HepG2 (cell line): ENCODE measurements around the gene MMS19. TPM values are rescaled to one million over a fixed set of nuclear protein-coding genes. Genes with fewer than 3 reads are reported as not detected.

ENCODE experiments used
- CBFB ChIP-seq: sonication (generic); formaldehyde crosslinking; IDR thresholded peaks from 2 replicates; pipeline ENCODE4 v1.4.0; 2020; ENCODE audit warnings: missing genetic modification reagents
- CHD2 ChIP-seq: IDR thresholded peaks from 2 replicates; pipeline ENCODE4 v1.6.1; 2011; ENCODE audit warnings: low read depth, low read length, improper control_type of control experiment
- GLI4 ChIP-seq: sonication (generic); formaldehyde crosslinking; IDR thresholded peaks from 2 replicates; pipeline ENCODE4 v1.5.1; 2020; ENCODE audit warnings: missing genetic modification reagents, mild to moderate bottlenecking, moderate library complexity, borderline replicate concordance
- IRF1 ChIP-seq: sonication (generic); formaldehyde crosslinking; IDR thresholded peaks from 2 replicates; pipeline ENCODE4 v1.4.0; 2020; ENCODE audit warnings: low read depth, mild to moderate bottlenecking, missing genetic modification reagents
- ISX ChIP-seq: sonication (generic); formaldehyde crosslinking; conservative IDR thresholded peaks from 2 replicates; pipeline ENCODE4 v1.5.0; 2020; ENCODE audit warnings: missing genetic modification reagents
- MAZ ChIP-seq, 2 experiments: sonication (generic) in 1 of 2; formaldehyde crosslinking in 1 of 2; IDR thresholded peaks; 2 replicates each; pipeline versions ENCODE4 v1.5.0 to v1.6.1; 2012 to 2020; ENCODE audit warnings: low read depth in 2 of 2, mild to moderate bottlenecking in 2 of 2, borderline replicate concordance in 1 of 2, improper control_type of control experiment in 1 of 2, low read length in 1 of 2, missing genetic modification reagents in 1 of 2, moderate library complexity in 1 of 2
- NRL ChIP-seq: sonication (generic); formaldehyde crosslinking; IDR thresholded peaks from 2 replicates; pipeline ENCODE4 v1.5.0; 2020; ENCODE audit warnings: missing genetic modification reagents, mild to moderate bottlenecking, moderate library complexity, borderline replicate concordance
- POLR2G ChIP-seq: fragments of 200-400 bp; formaldehyde crosslinking; IDR thresholded peaks from 2 replicates; pipeline ENCODE4 v1.6.1; 2018; ENCODE audit warnings: mild to moderate bottlenecking, low read depth, low read length, moderate library complexity
- RXRB ChIP-seq: IDR thresholded peaks from 2 replicates; pipeline ENCODE4 v1.6.1; 2016; ENCODE audit warnings: borderline replicate concordance, missing genetic modification reagents, missing compliant biosample characterization
- SALL1 ChIP-seq: sonication (generic); formaldehyde crosslinking; IDR thresholded peaks from 2 replicates; pipeline ENCODE4 v1.8.0; 2022; ENCODE audit warnings: mild to moderate bottlenecking, missing genetic modification reagents
- SAP130 ChIP-seq: IDR thresholded peaks from 2 replicates; pipeline ENCODE4 v1.6.1; 2016; ENCODE audit warnings: low read depth
- SMYD3 ChIP-seq: sonication (generic); formaldehyde crosslinking; IDR thresholded peaks from 2 replicates; pipeline ENCODE4 v1.8.1; 2023; ENCODE audit warnings: mild to moderate bottlenecking, missing genetic modification reagents
- SP2 ChIP-seq: sonication (generic); formaldehyde crosslinking; IDR thresholded peaks from 2 replicates; pipeline ENCODE4 v1.5.1; 2020; ENCODE audit warnings: mild to moderate bottlenecking, missing genetic modification reagents
- TAF15 ChIP-seq: fragments of 200-400 bp; formaldehyde crosslinking; IDR thresholded peaks from one replicate; pipeline ENCODE4 v1.6.1; 2018; ENCODE audit warnings: mild to moderate bottlenecking, low read depth, low read length; ENCODE audit not compliant: poor library complexity, severe bottlenecking
- TBX3 ChIP-seq: fragments of 450-650 bp; IDR thresholded peaks from 2 replicates; pipeline ENCODE4 v1.6.1; 2017; ENCODE audit warnings: antibody characterized with exemption, mild to moderate bottlenecking, inconsistent platforms, borderline replicate concordance
- ZFYVE20 ChIP-seq: sonication (generic); formaldehyde crosslinking; IDR thresholded peaks from 2 replicates; pipeline ENCODE4 v1.8.0; 2023; ENCODE audit warnings: low read depth, mild to moderate bottlenecking, moderate library complexity, missing genetic modification reagents, borderline replicate concordance
- ZMYM2 ChIP-seq: sonication (generic); formaldehyde crosslinking; IDR thresholded peaks from 2 replicates; pipeline ENCODE4 v1.8.0; 2022; ENCODE audit warnings: mild to moderate bottlenecking, missing genetic modification reagents
- ZNF224 ChIP-seq: sonication (generic); formaldehyde crosslinking; IDR thresholded peaks from 2 replicates; pipeline ENCODE4 v1.5.0; 2020; ENCODE audit warnings: mild to moderate bottlenecking, missing genetic modification reagents
- ZNF24 ChIP-seq: fragments of 450-650 bp; IDR thresholded peaks from 2 replicates; pipeline ENCODE4 v1.6.1; 2017; ENCODE audit warnings: antibody characterized with exemption, mild to moderate bottlenecking
- ZNF556 ChIP-seq: sonication (generic); formaldehyde crosslinking; IDR thresholded peaks from 2 replicates; pipeline ENCODE4 v1.4.0; 2020; ENCODE audit warnings: mild to moderate bottlenecking, missing genetic modification reagents, borderline replicate concordance
- ZNF687 ChIP-seq: sonication (generic); formaldehyde crosslinking; IDR thresholded peaks from 2 replicates; pipeline ENCODE4 v1.5.1; 2020; ENCODE audit warnings: mild to moderate bottlenecking, missing genetic modification reagents, moderate library complexity
- ZNF788 ChIP-seq: sonication (generic); formaldehyde crosslinking; IDR thresholded peaks from 2 replicates; pipeline ENCODE4 v1.5.0; 2020; ENCODE audit warnings: mild to moderate bottlenecking, missing genetic modification reagents, borderline replicate concordance
- ZNF792 ChIP-seq: IDR thresholded peaks from 2 replicates; pipeline ENCODE4 v1.6.1; 2016
- polyA plus RNA-seq, 8 experiments: library from polyadenylated mRNA; depleted of rRNA in 3 of 8; stranded (reverse) in 7 of 8; unstranded in 1 of 8; fragments of >200 nt; fragmentation: Illumina TruSeq in 4 of 8; extraction: Trizol in 4 of 8; gene quantifications; 2 replicates each; pipeline versions ENCODE4 v1.2.1 to v1.2.3, GENCODE V29; 2011 to 2016; ENCODE audit warnings: low read depth in 4 of 8, missing spikeins in 1 of 8, mixed read lengths in 1 of 8; ENCODE audit not compliant: insufficient read depth in 1 of 8
- total RNA-seq, 5 experiments: library from RNA; depleted of rRNA; stranded (reverse); fragments of >200 nt; fragmentation: Illumina TruSeq; extraction: Trizol; gene quantifications; 2 replicates each; pipeline ENCODE4 v1.2.3, GENCODE V29; 2016; ENCODE audit warnings: low read depth in 1 of 5
- TF ChIP-seq, protein P1 (sequence below): sonication (generic); formaldehyde crosslinking; IDR thresholded peaks from 2 replicates; pipeline ENCODE4 v1.5.0; 2020; ENCODE audit warnings: missing genetic modification reagents

Gene MMS19
- total and polyA plus RNA-seq, 2 of the 13 experiments (the other 11 are each of a cell fraction or from before 2014, with no cell fraction given) = 76.4 to 107 TPM

- TF ChIP-seq ZNF687 (CRISPR knock-in tag) = no peak
- peak; percentile 55; the same call in 1 of the 2 replicates for TF ChIP-seq RXRB (CRISPR knock-in tag)
- TF ChIP-seq SMYD3 (CRISPR knock-in tag) = no peak
- no peak for TF ChIP-seq ZNF788 (CRISPR knock-in tag)
- no peak for TF ChIP-seq ZFYVE20 (CRISPR knock-in tag)
- TF ChIP-seq CBFB (CRISPR knock-in tag) = no peak
- TF ChIP-seq GLI4 (CRISPR knock-in tag) = no peak
- no peak for TF ChIP-seq ZNF24
- no peak for TF ChIP-seq SP2 (CRISPR knock-in tag)
- no peak for TF ChIP-seq TAF15
- no peak for TF ChIP-seq MAZ (IDR thresholded peaks at IDR 0.05; ENCODE audit: borderline replicate concordance, low read depth, low read length)
- no peak for TF ChIP-seq MAZ (CRISPR knock-in tag; IDR thresholded peaks at IDR 0.05; ENCODE audit: low read depth)
- TF ChIP-seq ZMYM2 = no peak
- TF ChIP-seq TBX3 = 0 out of 2 replicates have a peak, but pooled peaks have one; percentile 11
- TF ChIP-seq IRF1 (CRISPR knock-in tag) = no peak
- no peak for TF ChIP-seq NRL
- TF ChIP-seq, protein P1, sequence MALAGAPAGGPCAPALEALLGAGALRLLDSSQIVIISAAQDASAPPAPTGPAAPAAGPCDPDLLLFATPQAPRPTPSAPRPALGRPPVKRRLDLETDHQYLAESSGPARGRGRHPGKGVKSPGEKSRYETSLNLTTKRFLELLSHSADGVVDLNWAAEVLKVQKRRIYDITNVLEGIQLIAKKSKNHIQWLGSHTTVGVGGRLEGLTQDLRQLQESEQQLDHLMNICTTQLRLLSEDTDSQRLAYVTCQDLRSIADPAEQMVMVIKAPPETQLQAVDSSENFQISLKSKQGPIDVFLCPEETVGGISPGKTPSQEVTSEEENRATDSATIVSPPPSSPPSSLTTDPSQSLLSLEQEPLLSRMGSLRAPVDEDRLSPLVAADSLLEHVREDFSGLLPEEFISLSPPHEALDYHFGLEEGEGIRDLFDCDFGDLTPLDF (CRISPR knock-in tag) = no peak
- peak; percentile 47; the same call in 1 of the 2 replicates for TF ChIP-seq ZNF792 (CRISPR knock-in tag)
- no peak for TF ChIP-seq CHD2
- peak; percentile 60 for TF ChIP-seq SALL1
- peak; percentile 74 for TF ChIP-seq SAP130 (CRISPR knock-in tag)
- no peak for TF ChIP-seq ISX
- TF ChIP-seq POLR2G = 0 out of 2 replicates have a peak, but pooled peaks have one; percentile 25
- no peak for TF ChIP-seq ZNF556 (CRISPR knock-in tag)
- TF ChIP-seq ZNF224 (CRISPR knock-in tag) = no peak
Measured at GRCh38 chr10:97463363-97464132, 34.7 kb downstream of the MMS19 start (continued).
